Thoracic aorta (tissue), 2 donors: Measurements from ENCODE around the gene KCNC3. TPM values are rescaled to one million over a fixed set of nuclear protein-coding genes. Genes with fewer than 3 reads are reported as not detected.

Experiments used
- ATAC-seq: fragments of 150-250 bp; one replicate; pipeline ENCODE4 v1.8.0; 2017; ENCODE audit warnings: low read depth; ENCODE audit not compliant: insufficient number of reproducible peaks, low FRiP score
- DNase-seq: peaks from one replicate; pipeline ENCODE4 v3.0.0-alpha.2; 2020; ENCODE audit warnings: low spot score
- H3K27ac ChIP-seq, 2 donors: fragments of 200-600 bp; sonication (generic); 1 replicate in 1 of 2; 2 replicates in 1 of 2; pipeline ENCODE4 v1.5.1; 2016; ENCODE audit warnings: mild to moderate bottlenecking in 2 of 2, moderate library complexity in 2 of 2
- H3K27me3 ChIP-seq: fragments of 200-600 bp; sonication (generic); replicated peaks from 2 replicates; pipeline ENCODE4 v1.6.0; 2016; ENCODE audit warnings: mild to moderate bottlenecking; ENCODE audit not compliant: insufficient read depth
- H3K36me3 ChIP-seq: fragments of 200-600 bp; sonication (generic); one replicate; pipeline ENCODE4 v1.5.1; 2016
- H3K4me1 ChIP-seq, 2 donors: fragments of 200-600 bp; sonication (generic); 1 replicate in 1 of 2; 2 replicates in 1 of 2; pipeline versions ENCODE4 v1.5.1 to v1.6.0; 2016; ENCODE audit warnings: low read depth in 2 of 2, mild to moderate bottlenecking in 1 of 2; ENCODE audit not compliant: control insufficient read depth in 1 of 2
- H3K4me3 ChIP-seq: fragments of 200-600 bp; sonication (generic); 2 replicates; pipeline ENCODE4 v1.5.1; 2016; ENCODE audit warnings: mild to moderate bottlenecking
- H3K9me3 ChIP-seq: fragments of 200-600 bp; sonication (generic); 2 replicates; pipeline ENCODE4 v1.5.1; 2016
- CTCF ChIP-seq: fragments of 200-600 bp; sonication (generic); IDR thresholded peaks from one replicate; pipeline ENCODE4 v1.5.1; 2019; ENCODE audit warnings: antibody characterized with exemption
- total RNA-seq, 2 donors: library from RNA; depleted of rRNA; stranded (reverse); fragments of >200 nt; gene quantifications; one replicate each; pipeline versions ENCODE4 v1.1.0 to v1.2.3, GENCODE V29; 2016

Gene KCNC3
- total RNA-seq, 2 donors from 2014 or later, result 1.3 to 4.2 TPM

GRCh38 chr19:50328224-50328872, 829 bp downstream of the KCNC3 start:
- DNase-seq (no peak), ATAC-seq (no peak)
- no peaks in the 10 kb centered on the region for H3K9me3 ChIP-seq
- no peak overlapping the region for H3K27ac ChIP-seq
- TF ChIP-seq CTCF, result no peak
- peaks cover 15% of the 10 kb centered on the region for H3K27me3 ChIP-seq
- H3K36me3 ChIP-seq, result no peaks in the 10 kb centered on the region
- H3K4me3 ChIP-seq, result peak overlapping the region; percentile 66
- H3K4me1 ChIP-seq, result peaks cover 11 to 28% of the 10 kb centered on the region in 2 donors

DNA sequence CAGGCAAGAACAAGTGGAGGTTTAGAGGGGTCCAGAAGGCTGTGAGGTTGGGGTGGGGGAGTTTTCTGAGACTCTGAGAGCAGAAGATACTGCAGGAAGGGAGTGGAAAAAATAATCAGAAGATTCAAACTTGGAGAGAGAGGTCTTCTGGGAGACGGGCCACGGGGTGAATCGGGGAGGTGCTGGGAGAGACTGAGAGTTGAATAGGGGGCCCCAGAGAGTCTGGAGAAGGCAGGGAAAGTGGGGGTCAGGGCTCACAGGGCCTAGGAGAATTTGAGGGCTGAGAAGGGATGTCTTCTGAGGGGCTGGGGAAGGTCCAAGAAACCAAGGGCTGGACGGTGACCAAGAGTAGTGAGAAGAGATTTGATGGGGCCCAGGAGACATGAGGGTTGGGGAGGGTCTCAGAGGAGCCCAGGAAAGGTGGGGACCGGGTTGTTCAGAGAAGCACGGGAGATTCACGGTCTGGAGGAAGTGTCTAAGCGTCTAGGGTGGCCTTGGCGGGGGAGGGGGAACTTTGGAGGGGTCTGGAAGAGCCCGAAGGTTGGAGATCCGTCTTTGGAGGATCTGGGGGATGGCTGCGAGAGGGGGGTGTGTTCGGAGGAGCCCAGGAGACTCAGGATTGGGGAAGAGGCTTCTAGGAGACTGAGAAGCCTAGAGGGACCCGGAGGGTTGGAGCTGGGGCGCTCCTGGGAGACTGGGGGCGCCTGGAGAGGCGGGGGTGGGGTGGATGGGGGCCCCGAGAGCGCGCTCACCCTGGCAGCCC, 1.5 kb downstream of the KCNC3 start:
- H3K27me3 ChIP-seq, result peaks cover 15% of the 10 kb centered on the region
- DNase-seq (no peak), ATAC-seq (no peak)
- no peaks in the 10 kb centered on the region for H3K36me3 ChIP-seq
- no peak overlapping the region for H3K27ac ChIP-seq
- H3K4me1 ChIP-seq, result peaks cover 7 to 21% of the 10 kb centered on the region in 2 donors
- H3K9me3 ChIP-seq, result no peaks in the 10 kb centered on the region
- peak overlapping the region; percentile 11 for H3K4me3 ChIP-seq
- no peak for TF ChIP-seq CTCF

- Histone ChIP-seq H3K27ac (no peak overlapping the region), H3K4me3 (no peak overlapping the region), H3K36me3 (no peaks in the 10 kb centered on the region), H3K4me1 (peaks cover 7 to 20% of the 10 kb centered on the region in 2 donors), H3K9me3 (no peaks in the 10 kb centered on the region), H3K27me3 (peaks cover 15% of the 10 kb centered on the region)
- DNase-seq (no peak), ATAC-seq (no peak)
- TF ChIP-seq CTCF, result no peak
Observed at GRCh38 chr19:50327013-50327412, 2.2 kb downstream of the KCNC3 start.

- Histone ChIP-seq H3K4me3 (peak overlapping the region; percentile 27), H3K9me3 (no peaks in the 10 kb centered on the region), H3K27me3 (peaks cover 15% of the 10 kb centered on the region), H3K36me3 (no peaks in the 10 kb centered on the region), H3K27ac (no peak overlapping the region), H3K4me1 (peaks cover 7 to 20% of the 10 kb centered on the region in 2 donors)
- no peak for TF ChIP-seq CTCF
- ATAC-seq, result no peak
- DNase-seq, result no peak
Observed at GRCh38 chr19:50326101-50326664, 3.0 kb downstream of the KCNC3 start.
